ENCODE measurements around the gene FECH. TPM values are rescaled to one million over a fixed set of nuclear protein-coding genes. Genes with fewer than 3 reads are reported as not detected.

FECH gene
- total RNA-seq, 1 experiment from 2014 or later = 83.4 TPM

GRCh38 chr18:57589161-57589560, 2.7 kb upstream of the FECH start:
- Histone ChIP-seq H3K27ac (peak overlapping the region; percentile 35), H3K4me2 (no peak overlapping the region), H3K27me3 (ENCODE audit: insufficient read depth, low read depth) (no peaks in the 10 kb centered on the region), H3K4me1 (replicated peaks; ENCODE audit: insufficient read depth) (peaks cover 17% of the 10 kb centered on the region), H4K20me1 (ENCODE audit: insufficient read depth) (no peaks in the 10 kb centered on the region), H3K9me3 (ENCODE audit: insufficient read depth, low read depth) (no peaks in the 10 kb centered on the region), H3K4me3 (no peak overlapping the region), H2AFZ (no peak overlapping the region), H3F3A (ENCODE audit: insufficient read depth, low read depth) (peaks cover 18% of the 10 kb centered on the region; the same call in 1 of the 2 replicates), H3K9me2 (ENCODE audit: insufficient read depth) (no peaks in the 10 kb centered on the region), H3K36me3 (ENCODE audit: low read depth) (no peaks in the 10 kb centered on the region), H3K79me2 (ENCODE audit: low read depth) (peaks cover 18% of the 10 kb centered on the region)
- intact Hi-C loops (cut with micrococcal nuclease; ENCODE audit: unreplicated experiment) = no loop called here
- no peak for DNase-seq
- CTCF ChIA-PET = interaction anchor here (0.7 kb wide), 1 partner anchor 218 kb away, joined by 4 read pairs; no protein-coding TSS in a partner anchor
- TF ChIP-seq CTCF (conservative IDR thresholded peaks at IDR 0.05) (no peak), EZH2 (IDR thresholded peaks at IDR 0.05; ENCODE audit: low read depth) (no peak)
- POLR2A ChIA-PET (ENCODE audit: unreplicated experiment) = no interaction called here
- no TSS peak for BruUV-seq (replicated peaks)

- no peaks in the 10 kb centered on the region for H4K20me1 ChIP-seq (ENCODE audit: insufficient read depth)
- CTCF ChIA-PET = interaction anchor here (0.6 kb wide), 1 partner anchor 735 kb away, joined by 3 read pairs; no protein-coding TSS in a partner anchor
- DNase-seq = no peak
- H3K36me3 ChIP-seq (ENCODE audit: low read depth) = 0 out of 2 replicates have a peak, but pooled peaks cover 6% of the 10 kb centered on the region
- peaks cover 18% of the 10 kb centered on the region for H3K4me1 ChIP-seq (replicated peaks; ENCODE audit: insufficient read depth)
- H3K4me2 ChIP-seq = peak overlapping the region; percentile 98
- peaks cover 27% of the 10 kb centered on the region for H3K79me2 ChIP-seq (ENCODE audit: low read depth)
- intact Hi-C loops (cut with micrococcal nuclease; ENCODE audit: unreplicated experiment) = no loop called here
- H3F3A ChIP-seq (ENCODE audit: insufficient read depth, low read depth) = peaks cover 18% of the 10 kb centered on the region; the same call in 1 of the 2 replicates
- H3K9me3 ChIP-seq (ENCODE audit: insufficient read depth, low read depth) = no peaks in the 10 kb centered on the region
- BruUV-seq (replicated peaks) = TSS peak; percentile 92
- POLR2A ChIA-PET (ENCODE audit: unreplicated experiment) = no interaction called here
- H3K9me2 ChIP-seq (ENCODE audit: insufficient read depth) = no peaks in the 10 kb centered on the region
- TF ChIP-seq EZH2 (IDR thresholded peaks at IDR 0.05; ENCODE audit: low read depth) (no peak), CTCF (conservative IDR thresholded peaks at IDR 0.05) (no peak)
- H2AFZ ChIP-seq = peak overlapping the region; percentile 84; the same call in 1 of the 2 replicates
- peak overlapping the region; percentile 78 for H3K27ac ChIP-seq
- H3K27me3 ChIP-seq (ENCODE audit: insufficient read depth, low read depth) = no peaks in the 10 kb centered on the region
- H3K4me3 ChIP-seq = peak overlapping the region; percentile 92; the same call in 1 of the 2 replicates
Measured at GRCh38 chr18:57587098-57587661, 678 bp upstream of the FECH start.

- H3F3A ChIP-seq (ENCODE audit: insufficient read depth, low read depth) = peaks cover 25% of the 10 kb centered on the region; the same call in 1 of the 2 replicates
- no peaks in the 10 kb centered on the region for H4K20me1 ChIP-seq (ENCODE audit: insufficient read depth)
- H3K4me3 ChIP-seq = peak overlapping the region; percentile 92
- peaks cover 27% of the 10 kb centered on the region for H3K79me2 ChIP-seq (ENCODE audit: low read depth)
- TF ChIP-seq CTCF (conservative IDR thresholded peaks at IDR 0.05) (no peak), EZH2 (IDR thresholded peaks at IDR 0.05; ENCODE audit: low read depth) (no peak)
- ChIA-PET POLR2A (ENCODE audit: unreplicated experiment) (no interaction called here), CTCF (no interaction called here)
- intact Hi-C loops (cut with micrococcal nuclease; ENCODE audit: unreplicated experiment) = no loop called here
- H3K36me3 ChIP-seq (ENCODE audit: low read depth) = 0 out of 2 replicates have a peak, but pooled peaks cover 16% of the 10 kb centered on the region
- DNase-seq = no peak
- peak overlapping the region; percentile 78 for H3K27ac ChIP-seq
- peak overlapping the region; percentile 98 for H3K4me2 ChIP-seq
- H3K9me2 ChIP-seq (ENCODE audit: insufficient read depth) = no peaks in the 10 kb centered on the region
- H3K9me3 ChIP-seq (ENCODE audit: insufficient read depth, low read depth) = no peaks in the 10 kb centered on the region
- TSS peak; percentile 35 for BruUV-seq (replicated peaks)
- H3K4me1 ChIP-seq (replicated peaks; ENCODE audit: insufficient read depth) = peaks cover 18% of the 10 kb centered on the region
- H3K27me3 ChIP-seq (ENCODE audit: insufficient read depth, low read depth) = no peaks in the 10 kb centered on the region
- peak overlapping the region; percentile 84 for H2AFZ ChIP-seq
Measured at GRCh38 chr18:57585855-57586250, 649 bp downstream of the FECH start.

Data from PC-9 (cell line).